Measurements from ENCODE around the gene DNAJC6. TPM values are rescaled to one million over a fixed set of nuclear protein-coding genes. Genes with fewer than 3 reads are reported as not detected.
A peak's percentile ranks its signal among the peaks of the same experiment; 100 is the strongest.

DNAJC6 gene
- total and polyA plus RNA-seq, 2 of the 13 experiments (the other 11 are each of a cell fraction or from before 2014, with no cell fraction given), result 1.0 to 1.6 TPM

GRCh38 chr1:65420590-65421350 is 111.4 kb downstream of the DNAJC6 start, which contains the start of the genes LEPR and LEPROT (continued):
- no peak; the same call in 1 of the 2 replicates for TF ChIP-seq NR1H2 (CRISPR knock-in tag; IDR thresholded peaks at IDR 0.05; ENCODE audit: borderline replicate concordance, low read depth)
- no peak for TF ChIP-seq ZBTB3 (CRISPR knock-in tag; IDR thresholded peaks at IDR 0.05; ENCODE audit: borderline replicate concordance, low read depth)
- no peak for TF ChIP-seq CHD4 (IDR thresholded peaks at IDR 0.05; ENCODE audit: borderline replicate concordance, low read length)
- no peak for TF ChIP-seq ZBTB4 (CRISPR knock-in tag; IDR thresholded peaks at IDR 0.05; ENCODE audit: borderline replicate concordance)
- no peak for TF ChIP-seq ZNF138 (CRISPR knock-in tag; IDR thresholded peaks at IDR 0.05; ENCODE audit: low read depth)
- no peak for TF ChIP-seq SYNCRIP (IDR thresholded peaks at IDR 0.05; ENCODE audit: insufficient read depth, low read depth, low read length)
- TF ChIP-seq LRRFIP1 (CRISPR knock-in tag; conservative IDR thresholded peaks at IDR 0.05), result no peak
- no peak for TF ChIP-seq ZNF354B (CRISPR knock-in tag; IDR thresholded peaks at IDR 0.05)
- TF ChIP-seq E2F2 (CRISPR knock-in tag; IDR thresholded peaks at IDR 0.05; ENCODE audit: borderline replicate concordance), result peak; percentile 73; the same call in 1 of the 2 replicates
- no peak for TF ChIP-seq TRIM24 (CRISPR knock-in tag; IDR thresholded peaks at IDR 0.05)
- TF ChIP-seq ZNF142 (CRISPR knock-in tag; IDR thresholded peaks at IDR 0.05), result no peak; the same call in 1 of the 2 replicates
